Activated B cell treated with CpG ODN at 0.5 μM for 24 hours (primary cell): ENCODE measurements around the gene CCBE1. TPM values are rescaled to one million over a fixed set of nuclear protein-coding genes. Genes with fewer than 3 reads are reported as not detected.

ENCODE experiments used
- ATAC-seq: fragments of 200-7000 bp; cut with Tn5 transposase; one replicate; pipeline ENCODE4 v1.10.0; 2021; ENCODE audit warnings: low read depth, mild to moderate bottlenecking, moderate library complexity
- CTCF ChIA-PET: fragments of 350-600 bp; sonication (Branson Sonifier 250); formaldehyde crosslinking; loops from one replicate; lab custom pipeline; 2021; ENCODE audit warnings: antibody characterized with exemption; lab: Charles Lee
- POLR2A ChIA-PET: fragments of 350-600 bp; sonication (Branson Sonifier 250); formaldehyde crosslinking; loops from one replicate; lab custom pipeline; 2021; ENCODE audit warnings: antibody characterized with exemption; lab: Charles Lee
- DNase-seq: peaks from one replicate; pipeline ENCODE4 v3.0.0; 2022
- H3K27ac Mint-ChIP-seq: one replicate; pipeline ENCODE4 v1.8.0; 2020; ENCODE audit warnings: mixed read lengths
- H3K27me3 Mint-ChIP-seq: one replicate; pipeline ENCODE4 v1.8.0; 2021; ENCODE audit warnings: mixed read lengths
- H3K36me3 Mint-ChIP-seq: one replicate; pipeline ENCODE4 v1.8.0; 2021; ENCODE audit warnings: low read depth, mixed read lengths
- H3K4me1 Mint-ChIP-seq: one replicate; pipeline ENCODE4 v1.8.0; 2021; ENCODE audit warnings: mixed read lengths
- H3K4me3 Mint-ChIP-seq: one replicate; pipeline ENCODE4 v1.8.0; 2020; ENCODE audit warnings: mild to moderate bottlenecking, mixed read lengths
- H3K9me3 Mint-ChIP-seq: one replicate; pipeline ENCODE4 v1.8.0; 2020; ENCODE audit warnings: mixed read lengths
- CTCF ChIP-seq: fragments of 200-600 bp; IDR thresholded peaks from one replicate; pipeline ENCODE4 v1.8.0; 2022; ENCODE audit warnings: antibody characterized with exemption, mild to moderate bottlenecking
- intact Hi-C: fragments of 100-400 bp; cut with micrococcal nuclease; formaldehyde crosslinking; loops from one replicate; pipeline ENCODE4 v1.15.1; 2024
- total RNA-seq: library from RNA; stranded (reverse); gene quantifications from 2 replicates; pipeline ENCODE4 v1.2.3, GENCODE V29; 2022

Gene CCBE1
- total RNA-seq, 1 donor from 2014 or later = 0.04 TPM

GRCh38 chr18:59540346-59540745, 156.9 kb downstream of the CCBE1 start:
- H3K27me3 Mint-ChIP-seq = peaks cover 16% of the 10 kb centered on the region
- intact Hi-C loops = no loop called here
- H3K4me1 Mint-ChIP-seq = no peaks in the 10 kb centered on the region
- H3K36me3 Mint-ChIP-seq = no peaks in the 10 kb centered on the region
- TF ChIP-seq CTCF = no peak
- H3K4me3 Mint-ChIP-seq = no peak overlapping the region
- DNase-seq (no peak), ATAC-seq (no peak)
- CTCF ChIA-PET = no interaction called here
- H3K9me3 Mint-ChIP-seq = no peaks in the 10 kb centered on the region
- POLR2A ChIA-PET = no interaction called here
- no peak overlapping the region for H3K27ac Mint-ChIP-seq

GRCh38 chr18:59539108-59539507, 158.1 kb downstream of the CCBE1 start:
- no peak for TF ChIP-seq CTCF
- POLR2A ChIA-PET = no interaction called here
- Mint-ChIP-seq H3K9me3 (no peaks in the 10 kb centered on the region), H3K36me3 (no peaks in the 10 kb centered on the region), H3K27ac (no peak overlapping the region), H3K4me1 (no peaks in the 10 kb centered on the region), H3K27me3 (peaks cover 22% of the 10 kb centered on the region), H3K4me3 (no peak overlapping the region)
- no peak for DNase-seq
- intact Hi-C loops = no loop called here
- CTCF ChIA-PET = no interaction called here
- ATAC-seq = no peak

GRCh38 chr18:59537579-59537978, 159.6 kb downstream of the CCBE1 start:
- POLR2A ChIA-PET = no interaction called here

GRCh38 chr18:59536166-59536565, 161.1 kb downstream of the CCBE1 start:
- DNase-seq (no peak), ATAC-seq (no peak)
- Mint-ChIP-seq H3K4me1 (no peaks in the 10 kb centered on the region), H3K27ac (no peak overlapping the region), H3K36me3 (no peaks in the 10 kb centered on the region), H3K27me3 (peaks cover 30% of the 10 kb centered on the region), H3K9me3 (no peaks in the 10 kb centered on the region), H3K4me3 (no peak overlapping the region)
- no peak for TF ChIP-seq CTCF
- POLR2A ChIA-PET = no interaction called here
- intact Hi-C loops = no loop called here
- CTCF ChIA-PET = no interaction called here

More at GRCh38 chr18:59537579-59537978, 159.6 kb downstream of the CCBE1 start:
- ATAC-seq = no peak
- Mint-ChIP-seq H3K36me3 (no peaks in the 10 kb centered on the region), H3K27ac (no peak overlapping the region), H3K27me3 (peaks cover 28% of the 10 kb centered on the region), H3K4me1 (no peaks in the 10 kb centered on the region), H3K4me3 (no peak overlapping the region), H3K9me3 (no peaks in the 10 kb centered on the region)
- no peak for TF ChIP-seq CTCF
- intact Hi-C loops = no loop called here
- DNase-seq = no peak
- CTCF ChIA-PET = no interaction called here

GRCh38 chr18:59535055-59535454, 162.2 kb downstream of the CCBE1 start:
- no peaks in the 10 kb centered on the region for H3K36me3 Mint-ChIP-seq
- CTCF ChIA-PET = no interaction called here
- POLR2A ChIA-PET = no interaction called here
- H3K27ac Mint-ChIP-seq = no peak overlapping the region
- ATAC-seq (no peak), DNase-seq (no peak)
- intact Hi-C loops = no loop called here
- no peaks in the 10 kb centered on the region for H3K9me3 Mint-ChIP-seq
- H3K4me3 Mint-ChIP-seq = no peak overlapping the region
- peaks cover 25% of the 10 kb centered on the region for H3K27me3 Mint-ChIP-seq
- no peaks in the 10 kb centered on the region for H3K4me1 Mint-ChIP-seq
- TF ChIP-seq CTCF = no peak
